GM21529 (cell line): ENCODE results near the gene ABCA3.

Experiments
- ATAC-seq: cut with Tn5 transposase; IDR thresholded peaks from one replicate; pipeline ENCODE4 v1.9.1; 2021; ENCODE audit not compliant: unreplicated experiment

ABCA3 gene

DNA sequence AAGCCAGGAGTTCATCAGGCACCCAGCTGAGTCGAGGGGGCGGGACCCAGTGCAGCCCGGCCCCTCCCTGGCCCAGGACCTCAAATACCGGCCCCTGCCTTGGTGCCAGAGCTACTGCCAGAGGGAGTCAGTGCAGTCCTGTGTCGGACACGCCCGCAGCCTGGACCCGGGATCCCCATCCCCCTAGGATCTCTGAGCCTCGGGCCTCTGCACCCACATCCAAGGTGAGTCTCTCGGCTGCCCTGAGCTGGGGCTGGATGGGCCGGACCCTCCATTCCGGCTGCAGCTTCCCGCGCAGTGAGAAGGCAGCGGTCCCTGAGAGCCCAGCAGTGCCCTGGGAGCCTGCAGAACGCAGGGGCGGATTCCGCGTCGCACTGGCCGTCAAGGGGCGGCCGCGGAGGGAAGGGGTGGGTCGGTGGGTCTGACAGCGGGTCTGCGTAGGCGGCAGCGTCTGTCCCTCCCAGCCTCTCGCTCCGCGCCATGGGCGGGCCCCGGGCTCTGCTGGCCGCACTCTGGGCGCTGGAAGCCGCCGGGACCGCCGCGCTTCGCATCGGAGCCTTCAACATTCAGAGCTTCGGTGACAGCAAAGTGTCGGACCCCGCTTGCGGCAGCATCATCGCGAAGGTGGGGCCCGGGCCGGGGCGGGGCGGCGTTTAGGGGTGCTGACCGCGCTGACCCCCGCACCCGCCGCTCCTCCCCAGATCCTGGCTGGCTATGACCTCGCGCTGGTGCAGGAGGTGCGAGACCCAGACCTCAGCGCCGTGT is 104.0 kb downstream of the ABCA3 start, which contains the start of gene DNASE1L2:
DNASE1L2 (plus strand) TSS at position 108 of the 765 bp plus-strand sequence; CDS start at position 481, 373 bp downstream.
- no peak for ATAC-seq

GRCh38 chr16:2235695-2236336 is 104.7 kb downstream of the ABCA3 start:
- no peak for ATAC-seq

DNA sequence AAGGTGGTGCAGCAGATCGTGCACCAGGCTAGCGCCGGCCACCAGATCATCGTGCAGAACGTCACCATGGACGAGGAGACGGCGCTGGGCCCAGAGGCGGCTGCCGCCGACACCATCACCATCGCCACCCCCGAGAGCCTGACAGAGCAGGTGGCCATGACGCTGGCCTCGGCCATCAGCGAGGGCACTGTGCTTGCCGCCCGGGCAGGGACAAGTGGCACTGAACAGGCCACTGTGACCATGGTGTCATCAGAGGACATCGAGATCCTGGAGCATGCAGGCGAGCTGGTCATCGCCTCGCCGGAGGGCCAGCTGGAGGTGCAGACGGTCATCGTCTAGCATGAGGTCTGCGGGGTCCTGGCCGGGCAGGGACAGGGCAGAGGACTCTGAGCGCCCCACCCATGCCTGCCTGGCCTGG is 105.3 kb downstream of the ABCA3 start:
- no peak for ATAC-seq

- no peak for ATAC-seq
Observed at GRCh38 chr16:2234813-2235170, 105.7 kb downstream of the ABCA3 start.

DNA sequence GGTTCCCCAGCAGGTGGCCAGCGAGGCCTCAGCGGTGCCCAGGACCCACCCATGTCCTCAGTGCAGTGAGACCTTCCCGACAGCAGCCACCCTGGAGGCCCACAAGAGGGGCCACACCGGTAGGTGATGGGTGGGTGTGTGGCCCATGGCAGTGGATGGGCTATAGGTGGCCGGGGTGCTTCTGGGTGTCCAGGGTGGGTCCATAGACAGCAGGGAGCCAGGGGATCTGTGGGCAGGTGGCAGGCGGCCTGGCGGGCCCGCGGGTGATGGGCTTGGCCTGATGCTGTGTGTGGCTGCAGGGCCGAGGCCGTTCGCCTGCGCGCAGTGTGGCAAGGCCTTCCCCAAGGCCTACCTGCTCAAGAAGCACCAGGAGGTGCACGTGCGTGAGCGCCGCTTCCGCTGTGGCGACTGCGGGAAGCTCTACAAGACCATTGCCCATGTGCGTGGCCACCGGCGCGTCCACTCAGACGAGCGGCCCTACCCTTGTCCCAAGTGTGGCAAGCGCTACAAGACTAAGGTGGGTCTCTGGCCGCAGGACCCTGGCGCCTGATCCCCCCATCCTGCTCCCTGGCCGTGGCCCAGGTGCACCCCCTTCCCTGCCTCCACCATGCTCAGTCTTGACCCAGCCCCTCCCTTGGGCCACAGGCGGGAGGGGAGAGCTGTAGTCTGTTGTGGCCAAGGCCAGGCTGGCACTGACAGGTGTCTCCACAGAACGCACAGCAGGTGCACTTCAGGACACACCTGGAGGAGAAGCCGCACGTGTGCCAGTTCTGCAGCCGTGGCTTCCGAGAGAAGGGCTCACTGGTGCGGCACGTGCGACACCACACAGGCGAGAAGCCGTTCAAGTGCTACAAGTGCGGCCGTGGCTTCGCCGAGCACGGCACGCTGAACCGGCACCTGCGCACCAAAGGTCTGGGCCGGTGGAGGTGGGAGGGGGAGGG is 106.4 kb downstream of the ABCA3 start:
- no peak for ATAC-seq

DNA sequence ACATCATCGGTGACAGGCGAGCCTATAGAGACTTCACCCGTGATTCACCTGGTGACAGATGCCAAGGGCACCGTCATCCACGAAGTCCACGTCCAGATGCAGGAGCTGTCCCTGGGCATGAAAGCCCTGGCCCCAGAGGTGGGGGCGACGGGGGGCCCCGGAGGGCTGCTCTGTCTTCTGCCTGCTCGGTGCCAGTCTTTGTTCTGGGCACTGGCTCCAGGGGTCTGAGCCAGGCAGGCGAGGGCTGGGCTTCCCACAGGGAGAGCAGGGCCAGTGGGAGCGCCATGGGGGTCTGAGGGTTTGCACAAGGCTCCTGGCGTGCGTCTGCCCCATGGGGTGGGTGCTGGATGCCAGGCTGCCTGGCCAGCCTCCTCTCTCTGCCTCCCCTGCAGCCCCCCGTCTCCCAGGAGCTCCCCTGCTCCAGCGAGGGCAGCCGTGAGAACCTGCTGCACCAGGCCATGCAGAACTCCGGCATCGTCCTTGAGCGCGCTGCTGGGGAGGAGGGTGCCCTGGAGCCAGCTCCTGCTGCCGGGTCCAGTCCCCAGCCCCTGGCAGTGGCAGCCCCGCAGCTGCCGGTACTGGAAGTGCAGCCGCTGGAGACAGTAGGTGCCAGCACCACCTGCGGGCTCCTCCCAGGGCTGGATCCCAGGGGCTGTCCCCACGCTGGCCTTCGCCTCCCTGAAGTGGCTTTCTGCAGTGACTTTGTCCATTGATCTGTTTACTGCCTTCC is 107.3 kb downstream of the ABCA3 start:
- ATAC-seq = no peak

GRCh38 chr16:2232094-2232990 is 108.2 kb downstream of the ABCA3 start:
- ATAC-seq = no peak

DNA sequence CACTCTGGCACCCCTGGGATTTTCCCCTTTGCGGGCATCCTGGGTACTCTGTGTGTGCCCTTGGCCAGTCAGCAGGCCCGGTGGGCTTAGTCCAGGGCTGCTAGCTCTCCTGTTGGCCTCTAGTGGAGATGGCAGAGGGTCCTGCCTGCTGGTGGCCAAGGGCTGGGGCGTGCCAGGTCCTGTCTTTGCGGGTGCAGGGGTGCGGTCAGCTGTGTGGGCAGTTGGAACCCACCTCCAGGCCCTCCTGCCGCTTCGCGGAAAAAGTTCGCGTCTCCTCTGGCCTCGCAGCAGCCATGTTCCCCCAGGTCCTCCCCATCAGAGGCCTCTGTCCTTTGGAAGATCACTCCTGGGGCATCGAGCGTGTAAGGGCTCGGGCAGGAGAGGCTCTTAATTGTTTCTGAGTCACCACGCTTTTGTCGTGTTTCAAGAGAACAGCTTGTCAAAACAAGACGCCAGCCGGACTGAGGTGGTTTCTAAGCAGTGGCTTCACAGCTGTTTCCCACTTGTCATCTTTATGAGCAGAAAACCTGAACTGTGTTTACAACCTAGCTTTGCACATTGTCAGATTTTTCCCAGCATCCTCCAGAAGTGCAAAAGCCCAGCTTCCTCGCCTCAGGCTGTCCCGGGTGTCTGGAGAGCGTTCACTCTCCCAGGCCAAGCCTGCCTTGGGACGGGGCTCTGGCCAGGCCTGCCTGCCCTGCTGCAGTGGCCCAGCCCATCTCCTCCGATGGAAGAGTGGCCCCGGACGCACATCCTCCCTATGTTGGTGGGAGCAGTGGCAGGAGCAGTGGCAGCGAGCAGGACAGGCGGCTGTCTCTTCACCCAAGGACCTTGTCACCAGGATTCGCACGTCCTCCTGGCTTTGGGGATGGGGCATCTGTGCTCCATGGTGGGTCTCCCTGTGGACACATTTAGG is 109.3 kb downstream of the ABCA3 start:
- ATAC-seq = no peak

DNA sequence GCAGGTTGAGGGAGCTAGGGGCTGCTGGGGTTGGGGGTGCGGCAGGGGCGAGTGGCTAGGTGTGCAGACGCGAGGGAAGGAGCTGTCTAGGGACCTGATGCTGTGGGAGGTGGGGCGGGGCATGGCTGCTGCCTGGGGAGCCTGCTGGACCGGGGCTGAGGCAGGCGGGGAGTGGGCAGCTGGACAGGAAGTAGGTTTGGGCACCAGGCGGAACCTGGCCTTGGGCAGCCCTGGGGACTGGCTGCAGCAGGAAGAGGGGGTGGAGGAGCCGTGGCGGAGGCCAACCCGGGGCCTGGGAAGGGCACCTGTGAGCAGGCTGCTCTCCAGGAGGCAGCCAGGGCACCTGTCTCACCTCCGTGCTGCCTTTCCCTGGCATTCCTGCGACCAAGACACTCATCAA is 110.2 kb downstream of the ABCA3 start:
- ATAC-seq = no peak

DNA sequence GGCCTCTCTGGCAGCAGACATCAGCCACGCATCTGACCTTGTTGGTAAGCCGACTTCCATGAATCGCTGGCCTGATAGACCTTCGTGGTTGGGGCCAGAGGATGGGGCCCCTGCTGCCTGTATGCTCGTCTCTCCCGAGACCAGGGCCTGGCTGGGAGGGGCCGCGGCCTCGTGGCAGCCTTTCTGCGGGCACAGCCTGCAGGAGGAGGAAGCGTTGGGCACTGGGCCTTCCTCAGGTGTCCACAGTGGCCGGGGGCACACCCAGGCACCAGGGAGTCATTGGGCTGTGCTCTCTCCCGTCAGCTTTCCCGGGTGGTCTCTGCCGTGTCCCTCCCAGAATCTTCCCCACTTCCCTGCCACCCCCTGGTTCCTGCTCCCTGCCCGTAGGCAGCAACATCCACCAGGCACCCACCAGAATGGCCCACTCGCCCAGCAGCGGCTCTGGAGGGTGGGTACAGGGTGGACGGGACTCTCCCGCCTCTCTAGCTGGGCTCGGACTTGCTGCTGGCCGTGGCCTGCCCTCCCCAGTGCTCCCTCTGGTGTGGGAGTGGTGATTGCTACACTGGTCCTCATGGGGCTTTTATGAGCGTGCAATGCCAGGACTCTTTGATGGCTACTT is 110.8 kb downstream of the ABCA3 start:
- ATAC-seq = no peak

- ATAC-seq = no peak
Observed at GRCh38 chr16:2229091-2229490, 111.4 kb downstream of the ABCA3 start.

- no peak for ATAC-seq
Observed at GRCh38 chr16:2228161-2228824, 112.2 kb downstream of the ABCA3 start.

DNA sequence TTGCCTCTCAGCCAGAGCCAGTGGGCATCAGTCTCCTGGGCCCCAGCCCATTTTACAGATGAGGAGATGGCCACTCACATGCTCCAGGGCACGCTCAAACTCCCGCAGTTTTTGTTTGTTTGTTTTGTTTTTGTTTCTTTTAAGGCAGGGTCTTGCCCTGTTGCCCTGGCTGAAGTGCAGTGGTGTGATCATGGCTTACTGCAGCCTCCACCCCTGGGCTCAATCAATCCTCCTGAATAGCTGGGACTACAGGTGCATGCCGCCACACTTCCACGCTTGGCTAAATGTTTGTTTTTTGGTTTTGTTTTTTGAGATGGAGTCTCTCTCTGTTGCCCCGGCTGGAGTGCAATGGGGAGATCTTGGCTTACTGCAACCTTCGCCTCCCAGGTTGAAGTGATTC is 113.6 kb downstream of the ABCA3 start:
- ATAC-seq = no peak

DNA sequence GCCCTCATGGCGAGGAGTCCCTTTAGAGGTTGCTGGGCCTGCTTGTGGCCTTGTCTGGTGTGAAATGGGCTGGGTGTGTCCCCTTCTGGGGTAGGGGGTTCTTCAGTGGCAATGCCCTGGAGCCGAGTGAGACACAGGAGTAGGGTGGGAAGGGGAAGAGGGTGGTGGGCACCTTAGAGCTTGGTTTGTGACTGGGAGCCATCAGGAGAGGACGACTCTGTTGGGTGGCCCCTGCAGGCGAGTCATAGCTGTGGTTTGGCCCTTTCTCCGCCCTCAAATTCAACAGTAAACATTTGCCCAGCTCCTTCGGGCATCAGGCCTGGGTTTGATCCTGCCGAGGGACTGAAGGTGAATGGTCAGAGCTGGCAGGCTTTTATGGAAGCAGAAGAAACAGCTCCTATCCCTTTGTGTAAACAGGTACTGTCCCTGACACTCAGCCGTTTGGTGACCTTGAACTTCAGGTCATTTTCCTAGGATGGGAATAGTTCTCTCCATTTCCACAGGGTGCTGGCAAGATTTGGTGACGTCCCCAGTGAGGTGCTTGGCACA is 114.2 kb downstream of the ABCA3 start:
- no peak for ATAC-seq
